H9 (cell line): Measurements from ENCODE around the gene MMP17. TPM values are rescaled to one million over a fixed set of nuclear protein-coding genes. Genes with fewer than 3 reads are reported as not detected.

ENCODE experiments used
- DNase-seq: peaks from one replicate; pipeline ENCODE4 v3.0.0-alpha.2; 2017
- H2AFZ ChIP-seq: one replicate; pipeline ENCODE4 v1.6.1; 2013; ENCODE audit warnings: mild to moderate bottlenecking, low read length, control low read depth, moderate library complexity
- H2AK5ac ChIP-seq: 2 replicates; pipeline ENCODE4 v1.6.1; 2013; ENCODE audit warnings: low read length, control low read depth, mixed read lengths; ENCODE audit not compliant: insufficient read length
- H2BK120ac ChIP-seq: one replicate; pipeline ENCODE4 v1.6.1; 2013; ENCODE audit warnings: low read depth, mild to moderate bottlenecking, low read length, control low read depth, inconsistent platforms; ENCODE audit not compliant: poor library complexity, severe bottlenecking
- H2BK12ac ChIP-seq: 2 replicates; pipeline ENCODE4 v1.6.1; 2013; ENCODE audit warnings: low read length, control low read depth, mixed read lengths, low read depth; ENCODE audit not compliant: insufficient read length
- H2BK15ac ChIP-seq: 2 replicates; pipeline ENCODE4 v1.6.1; 2013; ENCODE audit warnings: low read depth, low read length, control low read depth
- H2BK20ac ChIP-seq: one replicate; pipeline ENCODE4 v1.6.1; 2013; ENCODE audit warnings: low read depth, mild to moderate bottlenecking, low read length, control low read depth, inconsistent platforms; ENCODE audit not compliant: poor library complexity, severe bottlenecking
- H2BK5ac ChIP-seq: 2 replicates; pipeline ENCODE4 v1.6.1; 2013; ENCODE audit warnings: low read length, control low read depth, mixed read lengths; ENCODE audit not compliant: insufficient read length
- H3K14ac ChIP-seq: 2 replicates; pipeline ENCODE4 v1.6.1; 2013; ENCODE audit warnings: low read length, control low read depth; ENCODE audit not compliant: insufficient read depth
- H3K18ac ChIP-seq: 2 replicates; pipeline ENCODE4 v1.6.1; 2013; ENCODE audit warnings: low read depth, mild to moderate bottlenecking, mixed read lengths, low read length, control low read depth; ENCODE audit not compliant: insufficient read length
- H3K23ac ChIP-seq: 2 replicates; pipeline ENCODE4 v1.6.1; 2013; ENCODE audit warnings: low read length, control low read depth, mixed read lengths, low read depth; ENCODE audit not compliant: insufficient read length
- H3K23me2 ChIP-seq: 2 replicates; pipeline ENCODE4 v1.6.1; 2013; ENCODE audit warnings: low read depth, mild to moderate bottlenecking, mixed read lengths, low read length, control low read depth; ENCODE audit not compliant: insufficient read length, poor library complexity, severe bottlenecking
- H3K27ac ChIP-seq: 2 replicates; pipeline ENCODE4 v1.5.1; 2013; ENCODE audit warnings: low read length, control low read depth, mixed read lengths, low read depth; ENCODE audit not compliant: insufficient read length
- H3K27me3 ChIP-seq: 2 replicates; pipeline ENCODE4 v1.6.1; 2013; ENCODE audit warnings: low read length, control low read depth, inconsistent platforms; ENCODE audit not compliant: insufficient read depth
- H3K4ac ChIP-seq: 2 replicates; pipeline ENCODE4 v1.6.1; 2013; ENCODE audit warnings: low read depth, mild to moderate bottlenecking, control low read depth, inconsistent platforms, low read length, moderate library complexity
- H3K4me1 ChIP-seq: 2 replicates; pipeline ENCODE4 v1.6.1; 2013; ENCODE audit warnings: low read length, control low read depth, inconsistent platforms; ENCODE audit not compliant: insufficient read depth
- H3K4me2 ChIP-seq: 2 replicates; pipeline ENCODE4 v1.6.1; 2013; ENCODE audit warnings: low read length, control low read depth, mixed read lengths; ENCODE audit not compliant: insufficient read length, insufficient read depth
- H3K56ac ChIP-seq: 2 replicates; pipeline ENCODE4 v1.6.1; 2013; ENCODE audit warnings: low read depth, mild to moderate bottlenecking, mixed read lengths, low read length, control low read depth; ENCODE audit not compliant: insufficient read length
- H3K79me1 ChIP-seq: 2 replicates; pipeline ENCODE4 v1.6.1; 2013; ENCODE audit warnings: low read depth, mild to moderate bottlenecking, moderate library complexity, low read length, control low read depth, inconsistent platforms; ENCODE audit not compliant: insufficient read depth, poor library complexity, severe bottlenecking
- H3K79me2 ChIP-seq: 2 replicates; pipeline ENCODE4 v1.6.1; 2013; ENCODE audit warnings: low read length, control low read depth, inconsistent platforms; ENCODE audit not compliant: insufficient read depth
- H3K9ac ChIP-seq: 2 replicates; pipeline ENCODE4 v1.6.1; 2013; ENCODE audit warnings: low read length, control low read depth, mixed read lengths; ENCODE audit not compliant: insufficient read length; ENCODE audit errors: extremely low read depth
- H3K9me3 ChIP-seq: one replicate; pipeline ENCODE4 v1.6.1; 2013; ENCODE audit warnings: low read depth, low read length, inconsistent platforms; ENCODE audit not compliant: control insufficient read depth
- H3T11ph ChIP-seq: one replicate; pipeline ENCODE4 v1.6.1; 2013; ENCODE audit warnings: mild to moderate bottlenecking, low read length, control low read depth, inconsistent platforms
- H4K20me1 ChIP-seq: one replicate; pipeline ENCODE4 v1.6.1; 2013; ENCODE audit not compliant: control insufficient read depth, insufficient read length, insufficient read depth
- H4K5ac ChIP-seq: 2 replicates; pipeline ENCODE4 v1.6.1; 2013; ENCODE audit warnings: low read depth, mild to moderate bottlenecking, mixed read lengths, low read length, control low read depth; ENCODE audit not compliant: insufficient read length
- H4K8ac ChIP-seq: replicated peaks from 2 replicates; pipeline ENCODE4 v1.6.1; 2013; ENCODE audit warnings: low read length, control low read depth, mixed read lengths, low read depth; ENCODE audit not compliant: insufficient read length
- H4K91ac ChIP-seq: 2 replicates; pipeline ENCODE4 v1.6.1; 2013; ENCODE audit warnings: low read depth, mild to moderate bottlenecking, moderate library complexity, mixed read lengths, low read length, control low read depth; ENCODE audit not compliant: insufficient read length
- H3K27ac Mint-ChIP-seq, 3 experiments: 2 replicates in 2 of 3; 3 replicates in 1 of 3; pipeline ENCODE4 v1.8.0; 2020 to 2021; ENCODE audit warnings: mixed read lengths in 3 of 3, mild to moderate bottlenecking in 1 of 3, moderate library complexity in 1 of 3
- H3K27me3 Mint-ChIP-seq: 2 replicates; pipeline ENCODE4 v1.8.0; 2021; ENCODE audit warnings: low read depth, mild to moderate bottlenecking, moderate library complexity, mixed read lengths
- H3K36me3 Mint-ChIP-seq, 3 experiments: 2 replicates in 2 of 3; 3 replicates in 1 of 3; pipeline ENCODE4 v1.8.0; 2020 to 2021; ENCODE audit warnings: low read depth in 3 of 3, mixed read lengths in 3 of 3; ENCODE audit not compliant: insufficient read depth in 1 of 3
- H3K4me1 Mint-ChIP-seq, 2 experiments: 2 replicates each; pipeline ENCODE4 v1.8.0; 2020; ENCODE audit warnings: mixed read lengths in 2 of 2
- H3K4me3 Mint-ChIP-seq, 2 experiments: 2 replicates in 1 of 2; 3 replicates in 1 of 2; pipeline ENCODE4 v1.8.0; 2020 to 2021; ENCODE audit warnings: mild to moderate bottlenecking in 2 of 2, mixed read lengths in 2 of 2, moderate library complexity in 1 of 2
- H3K9me3 Mint-ChIP-seq, 2 experiments: 2 replicates in 1 of 2; 3 replicates in 1 of 2; pipeline ENCODE4 v1.8.0; 2020; ENCODE audit warnings: mild to moderate bottlenecking in 2 of 2, mixed read lengths in 2 of 2, moderate library complexity in 1 of 2
- CTCF ChIP-seq: fragments of 200-600 bp; sonication (generic); conservative IDR thresholded peaks from 3 replicates; pipeline ENCODE4 v1.8.0; 2021; ENCODE audit warnings: antibody characterized with exemption, mild to moderate bottlenecking
- WGBS: extraction: QIAGEN DNeasy Blood & Tissue Kit; methylation state at CpG from one replicate; pipeline ENCODE4 v1.1.7; 2013; ENCODE audit warnings: missing lambda C conversion rate, low lambda C conversion rate, mixed read lengths; ENCODE audit not compliant: insufficient read length; ENCODE audit errors: extremely low coverage; 5-methylcytosine and 5-hydroxymethylcytosine counted together
- total RNA-seq: library from RNA; stranded (reverse); gene quantifications from 2 replicates; pipeline ENCODE4 v1.2.1, GENCODE V29; 2021

MMP17 gene
- total RNA-seq, 1 experiment from 2014 or later: 14.8 TPM

GRCh38 chr12:131897276-131897675 is 69.1 kb downstream of the MMP17 start:
- H3K4me1 Mint-ChIP-seq: peaks cover 11 to 30% of the 10 kb centered on the region in 2 experiments
- WGBS: no CpG with 5 or more reads among the region's 18 CpGs
- H3K27me3 Mint-ChIP-seq: no peaks in the 10 kb centered on the region
- H3T11ph ChIP-seq: no peak overlapping the region
- TF ChIP-seq CTCF: no peak
- no peaks in the 10 kb centered on the region for H3K9me3 ChIP-seq
- no peak overlapping the region for H2BK20ac ChIP-seq
- H3K23ac ChIP-seq: no peak overlapping the region
- H3K36me3 Mint-ChIP-seq: peaks cover 9 to 16% (median 13%) of the 10 kb centered on the region in 3 experiments; a peak in 6 of 7 replicates
- peaks cover 7% of the 10 kb centered on the region for H3K23me2 ChIP-seq
- no peak overlapping the region for H3K56ac ChIP-seq
- peak overlapping the region in 2 of 3 experiments; percentile 53 to 76; a peak in 2 of 7 replicates for H3K27ac Mint-ChIP-seq
- H4K91ac ChIP-seq: peak overlapping the region; percentile 59
- H3K4ac ChIP-seq: no peak overlapping the region
- DNase-seq: no peak
- no peak overlapping the region for H2AK5ac ChIP-seq
- H4K8ac ChIP-seq: no peak overlapping the region
- H2BK120ac ChIP-seq: no peak overlapping the region
- no peaks in the 10 kb centered on the region for H3K79me1 ChIP-seq
- H4K20me1 ChIP-seq: no peaks in the 10 kb centered on the region
- no peaks in the 10 kb centered on the region for H3K9me3 Mint-ChIP-seq
- no peak overlapping the region for H2BK15ac ChIP-seq
- no peak overlapping the region for H4K5ac ChIP-seq
- no peaks in the 10 kb centered on the region for H3K4me1 ChIP-seq
- no peak overlapping the region for H3K14ac ChIP-seq
- peak overlapping the region in 1 of 2 experiments; percentile 59; a peak in 3 of 5 replicates for H3K4me3 Mint-ChIP-seq
- no peak overlapping the region for H2AFZ ChIP-seq
- H3K27me3 ChIP-seq: no peaks in the 10 kb centered on the region
- no peaks in the 10 kb centered on the region for H3K79me2 ChIP-seq
- H3K4me2 ChIP-seq: no peak overlapping the region
- no peak overlapping the region for H3K27ac ChIP-seq
- no peak overlapping the region for H2BK12ac ChIP-seq
- H3K9ac ChIP-seq: no peak overlapping the region
- no peak overlapping the region for H3K18ac ChIP-seq
- H2BK5ac ChIP-seq: no peak overlapping the region
